Breast epithelium (tissue), 4 donors: Measurements from ENCODE around the gene KLHL29. TPM values are rescaled to one million over a fixed set of nuclear protein-coding genes. Genes with fewer than 3 reads are reported as not detected.

Experiments used
- DNase-seq, 2 donors: peaks; one replicate each; pipeline ENCODE4 v3.0.0-alpha.2; 2019; ENCODE audit warnings: low spot score in 2 of 2
- H3K27ac ChIP-seq, 2 donors: fragments of 200-600 bp; sonication (generic) in 1 of 2; one replicate each; pipeline ENCODE4 v1.5.1; 2016 to 2019; ENCODE audit warnings: mild to moderate bottlenecking in 1 of 2
- H3K27me3 ChIP-seq, 2 donors: fragments of 200-600 bp; sonication (generic) in 1 of 2; one replicate each; pipeline versions ENCODE4 v1.5.1 to v1.6.0; 2017 to 2019; ENCODE audit warnings: control low read depth in 1 of 2, mild to moderate bottlenecking in 1 of 2
- H3K36me3 ChIP-seq: fragments of 200-600 bp; one replicate; pipeline ENCODE4 v1.5.1; 2019
- H3K4me1 ChIP-seq, 2 donors: fragments of 200-600 bp; sonication (generic); one replicate each; pipeline ENCODE4 v1.5.1; 2016 to 2019; ENCODE audit warnings: control low read depth in 1 of 2
- H3K4me3 ChIP-seq, 3 donors: fragments of 200-600 bp; sonication (generic); 1 replicate in 2 of 3; 2 replicates in 1 of 3; pipeline ENCODE4 v1.5.1; 2016 to 2019; ENCODE audit warnings: mild to moderate bottlenecking in 3 of 3, moderate library complexity in 2 of 3
- H3K9me3 ChIP-seq, 2 donors: fragments of 200-600 bp; sonication (generic) in 1 of 2; one replicate each; pipeline ENCODE4 v1.5.1; 2016 to 2019; ENCODE audit warnings: control low read depth in 1 of 2
- POLR2A ChIP-seq: fragments of 450-650 bp; IDR thresholded peaks from one replicate; pipeline ENCODE4 v1.6.1; 2016; ENCODE audit warnings: antibody characterized with exemption, mild to moderate bottlenecking, moderate library complexity
- POLR2AphosphoS5 ChIP-seq, 3 donors: sonication (generic); formaldehyde crosslinking; IDR thresholded peaks; one replicate each; pipeline ENCODE4 v1.6.1; 2017; ENCODE audit warnings: antibody characterized with exemption in 3 of 3
- intact Hi-C: fragments of 100-400 bp; cut with DNase I; formaldehyde crosslinking; loops from one replicate; pipeline ENCODE4 v1.15.1; 2023; ENCODE audit warnings: low total_unique reads
- total RNA-seq, 3 donors: library from RNA; depleted of rRNA; stranded (reverse); fragments of >200 nt; gene quantifications; one replicate each; pipeline ENCODE4 v1.1.0, GENCODE V29; 2016
- TF ChIP-seq, protein P1 (sequence below), 3 donors: fragments of 450-650 bp; IDR thresholded peaks; one replicate each; pipeline ENCODE4 v1.5.1; 2016 to 2017; ENCODE audit warnings: antibody characterized with exemption in 3 of 3, mild to moderate bottlenecking in 3 of 3, moderate library complexity in 3 of 3

The KLHL29 gene
- total RNA-seq, 3 donors from 2014 or later = 4.5 to 20.9 (median 14.7) TPM

DNA sequence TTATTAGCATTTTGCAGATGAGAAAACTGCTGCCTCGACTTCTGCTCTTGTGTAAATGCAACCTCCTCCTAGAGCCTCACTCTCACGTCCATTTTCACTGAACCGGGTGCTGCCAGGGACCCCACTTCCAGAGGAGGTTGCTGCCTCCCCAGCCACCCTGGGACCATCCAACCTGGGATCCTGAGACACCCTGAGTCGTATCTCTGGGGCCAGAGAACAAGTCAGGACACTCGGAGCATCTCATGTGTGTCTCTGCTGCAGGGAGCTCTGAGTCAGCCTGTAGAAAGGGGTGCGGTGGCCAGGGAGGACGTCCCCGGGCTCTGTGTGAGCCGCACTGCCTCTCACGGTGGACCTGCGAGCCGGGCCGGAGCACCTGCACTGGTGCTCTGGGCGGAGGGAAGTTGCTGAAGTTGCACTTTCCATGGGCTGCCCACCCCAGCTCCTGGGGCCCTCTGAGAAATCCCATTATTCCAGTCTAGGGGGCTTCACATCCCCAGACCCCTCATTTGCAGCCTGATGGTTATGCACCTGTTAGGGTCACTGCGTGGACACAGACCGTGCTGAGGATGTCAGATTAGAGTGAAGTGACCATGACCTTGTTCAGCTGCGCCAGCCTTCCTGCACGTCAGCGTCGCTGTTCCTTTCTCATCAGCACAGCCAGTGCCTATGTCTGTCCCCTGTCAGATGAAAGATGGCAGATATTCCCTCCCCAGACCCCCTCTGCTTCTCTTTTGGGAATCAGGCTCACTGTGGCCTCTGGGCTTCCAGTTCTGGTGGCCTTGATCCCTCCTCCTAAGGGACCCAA lies 230.4 kb downstream of the KLHL29 start:
- H3K36me3 ChIP-seq = no peaks in the 10 kb centered on the region
- H3K4me1 ChIP-seq = peaks cover 0 to 7% of the 10 kb centered on the region in 2 donors
- intact Hi-C loops = no loop called here
- H3K27me3 ChIP-seq = no peaks in the 10 kb centered on the region
- H3K9me3 ChIP-seq = peaks cover 0 to 9% of the 10 kb centered on the region in 2 donors
- no peak for DNase-seq
- no peak overlapping the region for H3K4me3 ChIP-seq
- TF ChIP-seq POLR2AphosphoS5 (IDR thresholded peaks at IDR 0.05) (no peak), POLR2A (no peak)
- TF ChIP-seq, protein P1, sequence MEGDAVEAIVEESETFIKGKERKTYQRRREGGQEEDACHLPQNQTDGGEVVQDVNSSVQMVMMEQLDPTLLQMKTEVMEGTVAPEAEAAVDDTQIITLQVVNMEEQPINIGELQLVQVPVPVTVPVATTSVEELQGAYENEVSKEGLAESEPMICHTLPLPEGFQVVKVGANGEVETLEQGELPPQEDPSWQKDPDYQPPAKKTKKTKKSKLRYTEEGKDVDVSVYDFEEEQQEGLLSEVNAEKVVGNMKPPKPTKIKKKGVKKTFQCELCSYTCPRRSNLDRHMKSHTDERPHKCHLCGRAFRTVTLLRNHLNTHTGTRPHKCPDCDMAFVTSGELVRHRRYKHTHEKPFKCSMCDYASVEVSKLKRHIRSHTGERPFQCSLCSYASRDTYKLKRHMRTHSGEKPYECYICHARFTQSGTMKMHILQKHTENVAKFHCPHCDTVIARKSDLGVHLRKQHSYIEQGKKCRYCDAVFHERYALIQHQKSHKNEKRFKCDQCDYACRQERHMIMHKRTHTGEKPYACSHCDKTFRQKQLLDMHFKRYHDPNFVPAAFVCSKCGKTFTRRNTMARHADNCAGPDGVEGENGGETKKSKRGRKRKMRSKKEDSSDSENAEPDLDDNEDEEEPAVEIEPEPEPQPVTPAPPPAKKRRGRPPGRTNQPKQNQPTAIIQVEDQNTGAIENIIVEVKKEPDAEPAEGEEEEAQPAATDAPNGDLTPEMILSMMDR (IDR thresholded peaks at IDR 0.05) = no peak
- peak overlapping the region; percentile 86 to 92 for H3K27ac ChIP-seq

DNA sequence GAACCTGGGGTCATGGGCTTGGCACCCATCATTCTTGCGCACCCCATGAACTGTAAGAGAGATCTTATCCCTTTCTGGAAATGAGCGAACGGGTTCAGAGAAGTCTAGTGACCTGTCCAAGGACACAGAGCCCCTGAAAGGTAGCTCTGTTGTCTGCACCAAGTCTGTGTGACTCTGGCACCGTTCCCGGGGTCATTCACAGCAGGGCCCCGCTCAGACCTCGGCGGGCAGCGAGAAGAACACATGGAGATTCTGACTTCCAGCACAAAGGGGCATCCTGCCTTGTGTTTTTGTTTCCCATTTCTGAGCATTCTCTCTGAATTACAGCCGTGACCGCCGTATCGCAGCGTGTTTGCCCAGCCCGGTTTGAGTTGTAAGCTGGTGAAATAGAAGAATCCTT lies 231.7 kb downstream of the KLHL29 start:
- Histone ChIP-seq H3K27me3 (no peaks in the 10 kb centered on the region), H3K4me3 (no peak overlapping the region), H3K36me3 (no peaks in the 10 kb centered on the region), H3K27ac (peak overlapping the region; percentile 86 to 92), H3K4me1 (peaks cover 0 to 7% of the 10 kb centered on the region in 2 donors), H3K9me3 (peaks cover 0 to 3% of the 10 kb centered on the region in 2 donors)
- TF ChIP-seq POLR2A (no peak), POLR2AphosphoS5 (IDR thresholded peaks at IDR 0.05) (no peak)
- TF ChIP-seq, protein P1 (IDR thresholded peaks at IDR 0.05) = no peak
- DNase-seq = no peak
- intact Hi-C loops = no loop called here

DNA sequence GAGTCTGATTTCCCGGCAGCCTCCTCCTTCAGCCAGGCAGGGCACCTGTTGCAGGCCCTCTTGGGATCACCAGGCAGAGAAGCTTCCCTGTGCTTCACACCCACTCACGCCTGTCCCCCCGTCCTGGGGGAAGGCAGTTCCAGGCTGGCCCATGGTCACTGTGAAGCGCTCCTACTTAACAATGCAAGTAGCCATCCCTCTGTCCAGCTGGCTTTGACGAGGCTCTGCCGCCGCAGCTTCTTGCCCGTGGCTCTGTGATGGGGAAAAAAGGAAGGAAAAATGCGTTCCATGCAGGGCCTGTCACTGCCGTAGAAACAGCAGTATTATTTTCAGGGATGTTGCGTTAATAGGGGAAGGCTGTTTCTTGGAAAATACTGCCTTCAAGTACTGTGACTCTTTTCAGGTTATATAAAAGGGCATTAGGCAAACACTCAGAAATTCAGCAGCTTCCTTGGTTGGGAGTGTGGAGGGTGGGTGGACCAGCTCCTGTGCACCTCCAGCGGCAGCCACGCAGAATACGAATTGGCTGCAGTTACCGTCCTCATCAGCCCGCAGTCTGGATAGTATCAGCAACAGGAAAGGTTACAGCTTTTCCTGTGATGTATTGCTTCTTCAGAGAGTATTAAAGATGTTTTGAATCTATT lies 232.3 kb downstream of the KLHL29 start:
- Histone ChIP-seq H3K27me3 (no peaks in the 10 kb centered on the region), H3K4me1 (peaks cover 0 to 7% of the 10 kb centered on the region in 2 donors), H3K4me3 (peak overlapping the region; percentile 4 to 46 (median 24)), H3K36me3 (no peaks in the 10 kb centered on the region), H3K27ac (peak overlapping the region; percentile 86 to 92), H3K9me3 (peaks cover 0 to 3% of the 10 kb centered on the region in 2 donors)
- TF ChIP-seq, protein P1 (IDR thresholded peaks at IDR 0.05) = peak; percentile 37 to 75 (median 60)
- TF ChIP-seq POLR2A (no peak), POLR2AphosphoS5 (IDR thresholded peaks at IDR 0.05) (peak; percentile 72 to 94 (median 82))
- DNase-seq = peak in 1 of 2 donors; percentile 86
- intact Hi-C loops = no loop called here

DNA sequence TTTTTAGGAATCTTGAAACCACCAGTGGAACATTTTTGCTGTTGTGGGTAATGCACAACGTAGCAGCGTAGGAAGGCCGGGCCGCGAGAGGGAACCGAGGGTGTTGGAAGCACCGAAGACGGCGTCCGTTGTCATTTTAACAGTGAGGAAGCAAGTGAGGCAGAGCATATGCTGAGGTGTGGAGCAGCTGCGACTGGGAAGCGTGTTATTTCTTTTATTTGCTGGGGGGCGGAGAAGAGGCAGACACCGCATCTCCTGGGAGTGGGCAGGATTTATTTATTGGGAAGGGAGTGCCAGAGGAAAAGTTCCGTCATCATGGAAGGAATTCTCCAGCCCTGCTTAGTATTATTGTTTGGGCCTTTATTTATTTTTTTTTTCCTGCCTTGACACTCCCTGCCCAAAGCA lies 232.8 kb downstream of the KLHL29 start:
- TF ChIP-seq, protein P1 (IDR thresholded peaks at IDR 0.05) = no peak
- TF ChIP-seq POLR2AphosphoS5 (IDR thresholded peaks at IDR 0.05) (peak in 1 of 3 donors; percentile 48), POLR2A (no peak)
- DNase-seq = no peak
- H3K4me1 ChIP-seq = peaks cover 0 to 7% of the 10 kb centered on the region in 2 donors
- H3K9me3 ChIP-seq = no peaks in the 10 kb centered on the region
- peak overlapping the region; percentile 4 to 46 (median 24) for H3K4me3 ChIP-seq
- intact Hi-C loops = no loop called here
- no peaks in the 10 kb centered on the region for H3K36me3 ChIP-seq
- no peaks in the 10 kb centered on the region for H3K27me3 ChIP-seq
- H3K27ac ChIP-seq = peak overlapping the region; percentile 86 to 92

DNA sequence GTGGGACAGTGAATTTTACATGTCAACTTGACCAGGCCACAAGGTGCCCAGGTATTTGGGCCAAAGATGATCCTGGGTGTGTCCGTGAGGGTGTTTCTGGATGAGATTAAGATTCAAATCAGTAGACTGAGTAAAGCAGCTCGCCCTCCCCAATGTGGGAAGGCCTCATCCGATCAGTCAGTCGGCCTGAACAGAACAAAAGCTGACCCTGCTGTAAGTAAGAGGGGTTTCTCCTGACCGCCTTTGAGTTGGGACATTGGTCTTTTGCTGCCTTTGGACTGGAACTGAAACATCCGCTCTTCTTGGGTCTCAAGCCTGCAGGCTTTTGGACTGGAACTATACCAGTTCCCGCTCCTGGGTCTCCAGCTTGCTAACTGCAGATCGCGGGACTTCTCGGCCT lies 233.3 kb downstream of the KLHL29 start:
- intact Hi-C loops = no loop called here
- H3K4me1 ChIP-seq = peaks cover 0 to 7% of the 10 kb centered on the region in 2 donors
- DNase-seq = no peak
- H3K36me3 ChIP-seq = no peaks in the 10 kb centered on the region
- TF ChIP-seq, protein P1 (IDR thresholded peaks at IDR 0.05) = no peak
- TF ChIP-seq POLR2AphosphoS5 (IDR thresholded peaks at IDR 0.05) = no peak
- no peak for TF ChIP-seq POLR2A
- no peaks in the 10 kb centered on the region for H3K27me3 ChIP-seq
- H3K9me3 ChIP-seq = no peaks in the 10 kb centered on the region
- peak overlapping the region; percentile 86 to 92 for H3K27ac ChIP-seq
- peak overlapping the region in 1 of 3 donors; percentile 46 for H3K4me3 ChIP-seq
